Epithelial cell of umbilical artery (primary cell): ENCODE measurements around the gene PLA2G12B. TPM values are rescaled to one million over a fixed set of nuclear protein-coding genes. Genes with fewer than 3 reads are reported as not detected.

Experiments
- total RNA-seq: library from RNA; depleted of rRNA; stranded (reverse); fragments of >200 nt; gene quantifications from 2 replicates; pipeline ENCODE4 v1.2.3, GENCODE V29; 2014

PLA2G12B gene
- not detected in 2 replicates for total RNA-seq

GRCh38 chr10:72954596-72955554 lies at the start of gene PLA2G12B:
Gene PLA2G12B, minus strand, starts transcription at chr10:72954806. Its CDS starts 121 bp downstream, at chr10:72954685.

GRCh38 chr10:72893136-72893798 lies 61.3 kb downstream of the PLA2G12B start, which contains the start of gene OIT3:
Gene OIT3, plus strand, starts transcription at chr10:72893739. Its CDS starts 60 bp downstream, at chr10:72893799.

Other genes starting within 250 kb of the PLA2G12B start
- gene OIT3, start 61.1 kb downstream of the PLA2G12B start, total RNA-seq, result not detected in 2 replicates
- gene P4HA1, start 142.1 kb upstream of the PLA2G12B start, total RNA-seq, result 111 and 138 TPM in 2 replicates
- 0.97 and 1.1 TPM in 2 replicates for gene NUDT13, start 155.6 kb upstream of the PLA2G12B start, total RNA-seq
- gene ECD, start 213.2 kb upstream of the PLA2G12B start, total RNA-seq, result 32.8 and 33.4 TPM in 2 replicates
- 23.7 and 25.7 TPM in 2 replicates for gene FAM149B1, start 213.3 kb upstream of the PLA2G12B start, total RNA-seq